Measurements from ENCODE around the gene SPSB3.

Gene SPSB3

GRCh38 chr16:1782408-1783264 lies at the start of gene SPSB3, which contains the start of gene NUBP2:
Gene SPSB3, minus strand, starts transcription at chr16:1782571. Its CDS starts 1,088 bp downstream, at chr16:1781483.
Gene NUBP2, plus strand, starts transcription at chr16:1782960. Its CDS starts 61 bp downstream, at chr16:1783021.
- peak; percentile 100 for DNase-seq (ENCODE audit: low read depth)

GRCh38 chr16:1831186-1832075 lies 49.1 kb upstream of the SPSB3 start:
- no peak for DNase-seq (ENCODE audit: low read depth)

- no peak for DNase-seq (ENCODE audit: low read depth)
Measured at GRCh38 chr16:1830213-1830612, 47.8 kb upstream of the SPSB3 start.

GRCh38 chr16:1828645-1829410 lies 46.5 kb upstream of the SPSB3 start:
- DNase-seq (ENCODE audit: low read depth): no peak

- peak; percentile 89 for DNase-seq (ENCODE audit: low read depth)
Measured at GRCh38 chr16:1826691-1827573, 44.6 kb upstream of the SPSB3 start, which contains the start of the genes FAHD1 and HAGH. Gene FAHD1, plus strand, starts transcription at chr16:1827206. Its CDS starts 33 bp downstream, at chr16:1827239. Gene HAGH, minus strand, starts transcription at chr16:1826825. Its CDS starts 38 bp downstream, at chr16:1826787.

GRCh38 chr16:1825864-1826690 lies 43.7 kb upstream of the SPSB3 start:
- no peak for DNase-seq (ENCODE audit: low read depth)

- no peak for DNase-seq (ENCODE audit: low read depth)
Measured at GRCh38 chr16:1825381-1825863, 43.1 kb upstream of the SPSB3 start.

GRCh38 chr16:1823821-1824220 lies 41.5 kb upstream of the SPSB3 start:
- no peak for DNase-seq (ENCODE audit: low read depth)

GRCh38 chr16:1822801-1823200 lies 40.4 kb upstream of the SPSB3 start:
- no peak for DNase-seq (ENCODE audit: low read depth)

- no peak for DNase-seq (ENCODE audit: low read depth)
Measured at GRCh38 chr16:1821861-1822611, 39.7 kb upstream of the SPSB3 start.

GRCh38 chr16:1820946-1821290 lies 38.5 kb upstream of the SPSB3 start:
- no peak for DNase-seq (ENCODE audit: low read depth)

GRCh38 chr16:1820096-1820945 lies 38.0 kb upstream of the SPSB3 start:
- DNase-seq (ENCODE audit: low read depth): no peak

- no peak for DNase-seq (ENCODE audit: low read depth)
Measured at GRCh38 chr16:1819611-1820010, 37.2 kb upstream of the SPSB3 start.

GRCh38 chr16:1818873-1819525 lies 36.6 kb upstream of the SPSB3 start:
- DNase-seq (ENCODE audit: low read depth): no peak

- no peak for DNase-seq (ENCODE audit: low read depth)
Measured at GRCh38 chr16:1818204-1818872, 36.0 kb upstream of the SPSB3 start.

GRCh38 chr16:1817716-1818115 lies 35.3 kb upstream of the SPSB3 start:
- DNase-seq (ENCODE audit: low read depth): no peak

GRCh38 chr16:1817276-1817589 lies 34.9 kb upstream of the SPSB3 start:
- DNase-seq (ENCODE audit: low read depth): no peak

Measured in GM04504 (cell line).